ENCODE data around the gene SORCS2. TPM values are rescaled to one million over a fixed set of nuclear protein-coding genes. Genes with fewer than 3 reads are reported as not detected.

Gene SORCS2
- total RNA-seq, 1 donor from 2014 or later, result 13.8 TPM

GRCh38 chr4:7307394-7308099 is 115.2 kb downstream of the SORCS2 start:
- Mint-ChIP-seq H3K4me1 (ENCODE audit: low read depth, unreplicated experiment) (peaks cover 11% of the 10 kb centered on the region), H3K27ac (ENCODE audit: unreplicated experiment) (no peak overlapping the region)
- H3K27me3 ChIP-seq (ENCODE audit: insufficient read depth, low read length), result peaks cover 2% of the 10 kb centered on the region

GRCh38 chr4:7309181-7309580 is 116.8 kb downstream of the SORCS2 start:
- Histone ChIP-seq H4K20me1 (ENCODE audit: insufficient read depth, low read length) (peaks cover 63% of the 10 kb centered on the region), H3K9me3 (ENCODE audit: insufficient read depth, low read depth, low read length) (no peaks in the 10 kb centered on the region), H2AFZ (ENCODE audit: low read depth, low read length) (no peak overlapping the region), H3K27me3 (ENCODE audit: insufficient read depth, low read length) (peaks cover 2% of the 10 kb centered on the region), H3K79me2 (ENCODE audit: insufficient read depth, low read length) (no peaks in the 10 kb centered on the region), H3K36me3 (ENCODE audit: insufficient read depth, low read length) (no peaks in the 10 kb centered on the region), H3K9ac (ENCODE audit: low read length) (no peak overlapping the region), H3K4me3 (ENCODE audit: insufficient read depth, low read depth, low read length) (no peak overlapping the region), H3K4me1 (ENCODE audit: insufficient read depth, low read length) (no peaks in the 10 kb centered on the region), H3K4me2 (ENCODE audit: low read length) (no peak overlapping the region), H3K27ac (ENCODE audit: low read depth, low read length) (no peak overlapping the region)
- Mint-ChIP-seq H3K4me3 (ENCODE audit: unreplicated experiment) (no peak overlapping the region), H3K4me1 (ENCODE audit: low read depth, unreplicated experiment) (peaks cover 11% of the 10 kb centered on the region), H3K27ac (ENCODE audit: unreplicated experiment) (no peak overlapping the region), H3K9me3 (ENCODE audit: unreplicated experiment) (no peaks in the 10 kb centered on the region), H3K36me3 (ENCODE audit: low read depth, unreplicated experiment) (peaks cover 7% of the 10 kb centered on the region), H3K27me3 (ENCODE audit: low read depth, unreplicated experiment) (peaks cover 44% of the 10 kb centered on the region)
- DNase-seq (ENCODE audit: low read depth), result no peak
- TF ChIP-seq, protein P1, sequence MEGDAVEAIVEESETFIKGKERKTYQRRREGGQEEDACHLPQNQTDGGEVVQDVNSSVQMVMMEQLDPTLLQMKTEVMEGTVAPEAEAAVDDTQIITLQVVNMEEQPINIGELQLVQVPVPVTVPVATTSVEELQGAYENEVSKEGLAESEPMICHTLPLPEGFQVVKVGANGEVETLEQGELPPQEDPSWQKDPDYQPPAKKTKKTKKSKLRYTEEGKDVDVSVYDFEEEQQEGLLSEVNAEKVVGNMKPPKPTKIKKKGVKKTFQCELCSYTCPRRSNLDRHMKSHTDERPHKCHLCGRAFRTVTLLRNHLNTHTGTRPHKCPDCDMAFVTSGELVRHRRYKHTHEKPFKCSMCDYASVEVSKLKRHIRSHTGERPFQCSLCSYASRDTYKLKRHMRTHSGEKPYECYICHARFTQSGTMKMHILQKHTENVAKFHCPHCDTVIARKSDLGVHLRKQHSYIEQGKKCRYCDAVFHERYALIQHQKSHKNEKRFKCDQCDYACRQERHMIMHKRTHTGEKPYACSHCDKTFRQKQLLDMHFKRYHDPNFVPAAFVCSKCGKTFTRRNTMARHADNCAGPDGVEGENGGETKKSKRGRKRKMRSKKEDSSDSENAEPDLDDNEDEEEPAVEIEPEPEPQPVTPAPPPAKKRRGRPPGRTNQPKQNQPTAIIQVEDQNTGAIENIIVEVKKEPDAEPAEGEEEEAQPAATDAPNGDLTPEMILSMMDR (IDR thresholded peaks at IDR 0.05; ENCODE audit: insufficient read depth, low read depth, low read length), result no peak
- TF ChIP-seq EZH2 (IDR thresholded peaks at IDR 0.05; ENCODE audit: insufficient read depth, low read length), result no peak
- no peak for FAIRE-seq

More at GRCh38 chr4:7307394-7308099, 115.2 kb downstream of the SORCS2 start:
- H3K4me3 ChIP-seq (ENCODE audit: insufficient read depth, low read depth, low read length), result no peak overlapping the region
- no peak overlapping the region for H3K4me2 ChIP-seq (ENCODE audit: low read length)
- DNase-seq (ENCODE audit: low read depth), result no peak
- H3K79me2 ChIP-seq (ENCODE audit: insufficient read depth, low read length), result no peaks in the 10 kb centered on the region
- TF ChIP-seq, protein P1 (IDR thresholded peaks at IDR 0.05; ENCODE audit: insufficient read depth, low read depth, low read length), result no peak
- TF ChIP-seq EZH2 (IDR thresholded peaks at IDR 0.05; ENCODE audit: insufficient read depth, low read length), result no peak
- H3K9ac ChIP-seq (ENCODE audit: low read length), result no peak overlapping the region
- no peaks in the 10 kb centered on the region for H3K9me3 ChIP-seq (ENCODE audit: insufficient read depth, low read depth, low read length)
- no peaks in the 10 kb centered on the region for H3K36me3 ChIP-seq (ENCODE audit: insufficient read depth, low read length)
- H4K20me1 ChIP-seq (ENCODE audit: insufficient read depth, low read length), result peaks cover 58% of the 10 kb centered on the region
- FAIRE-seq, result no peak
- no peaks in the 10 kb centered on the region for H3K9me3 Mint-ChIP-seq (ENCODE audit: unreplicated experiment)
- H2AFZ ChIP-seq (ENCODE audit: low read depth, low read length), result no peak overlapping the region
- no peaks in the 10 kb centered on the region for H3K4me1 ChIP-seq (ENCODE audit: insufficient read depth, low read length)
- no peak overlapping the region for H3K4me3 Mint-ChIP-seq (ENCODE audit: unreplicated experiment)
- H3K27me3 Mint-ChIP-seq (ENCODE audit: low read depth, unreplicated experiment), result peaks cover 52% of the 10 kb centered on the region
- no peak overlapping the region for H3K27ac ChIP-seq (ENCODE audit: low read depth, low read length)
- peaks cover 5% of the 10 kb centered on the region for H3K36me3 Mint-ChIP-seq (ENCODE audit: low read depth, unreplicated experiment)

Data from astrocyte (in vitro differentiated cells and primary cell).